ENCODE data around the gene MXD1. TPM values are rescaled to one million over a fixed set of nuclear protein-coding genes. Genes with fewer than 3 reads are reported as not detected.
A peak's percentile ranks its signal among the peaks of the same experiment; 100 is the strongest.

Gene MXD1
- total RNA-seq, 1 donor from 2014 or later = 3.5 TPM

DNA sequence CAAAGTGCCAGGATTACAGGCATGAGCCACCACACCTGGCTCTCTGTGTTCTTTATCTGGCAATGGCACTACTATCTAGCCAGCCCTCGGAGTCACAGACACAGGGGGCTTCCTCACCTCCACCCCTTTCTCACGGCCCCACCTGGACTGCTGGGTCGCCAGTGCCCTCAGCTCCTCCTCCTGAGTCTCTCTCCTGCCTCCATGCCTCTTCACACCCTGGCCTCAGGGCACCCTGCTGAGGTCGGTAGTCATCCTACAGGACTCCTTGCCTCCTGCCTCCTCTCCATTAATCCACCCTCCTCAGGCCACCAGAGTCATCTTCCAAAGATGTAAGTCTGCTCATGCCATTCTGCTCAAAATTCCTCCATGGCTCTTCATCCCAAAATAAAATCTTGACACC lies 55.1 kb downstream of the MXD1 start:
- no peaks in the 10 kb centered on the region for H3K9me3 ChIP-seq (replicated peaks)
- TF ChIP-seq, protein P1, sequence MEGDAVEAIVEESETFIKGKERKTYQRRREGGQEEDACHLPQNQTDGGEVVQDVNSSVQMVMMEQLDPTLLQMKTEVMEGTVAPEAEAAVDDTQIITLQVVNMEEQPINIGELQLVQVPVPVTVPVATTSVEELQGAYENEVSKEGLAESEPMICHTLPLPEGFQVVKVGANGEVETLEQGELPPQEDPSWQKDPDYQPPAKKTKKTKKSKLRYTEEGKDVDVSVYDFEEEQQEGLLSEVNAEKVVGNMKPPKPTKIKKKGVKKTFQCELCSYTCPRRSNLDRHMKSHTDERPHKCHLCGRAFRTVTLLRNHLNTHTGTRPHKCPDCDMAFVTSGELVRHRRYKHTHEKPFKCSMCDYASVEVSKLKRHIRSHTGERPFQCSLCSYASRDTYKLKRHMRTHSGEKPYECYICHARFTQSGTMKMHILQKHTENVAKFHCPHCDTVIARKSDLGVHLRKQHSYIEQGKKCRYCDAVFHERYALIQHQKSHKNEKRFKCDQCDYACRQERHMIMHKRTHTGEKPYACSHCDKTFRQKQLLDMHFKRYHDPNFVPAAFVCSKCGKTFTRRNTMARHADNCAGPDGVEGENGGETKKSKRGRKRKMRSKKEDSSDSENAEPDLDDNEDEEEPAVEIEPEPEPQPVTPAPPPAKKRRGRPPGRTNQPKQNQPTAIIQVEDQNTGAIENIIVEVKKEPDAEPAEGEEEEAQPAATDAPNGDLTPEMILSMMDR (IDR thresholded peaks at IDR 0.05; ENCODE audit: borderline replicate concordance) = no peak
- intact Hi-C loops (cut with micrococcal nuclease) = no loop called here
- no peaks in the 10 kb centered on the region for H3K36me3 ChIP-seq
- H3K4me1 ChIP-seq = no peaks in the 10 kb centered on the region
- no peak overlapping the region for H3K27ac ChIP-seq (replicated peaks)
- H3K27me3 ChIP-seq (ENCODE audit: low read depth) = no peaks in the 10 kb centered on the region
- H3K4me3 ChIP-seq = no peak overlapping the region
- no peak for DNase-seq

DNA sequence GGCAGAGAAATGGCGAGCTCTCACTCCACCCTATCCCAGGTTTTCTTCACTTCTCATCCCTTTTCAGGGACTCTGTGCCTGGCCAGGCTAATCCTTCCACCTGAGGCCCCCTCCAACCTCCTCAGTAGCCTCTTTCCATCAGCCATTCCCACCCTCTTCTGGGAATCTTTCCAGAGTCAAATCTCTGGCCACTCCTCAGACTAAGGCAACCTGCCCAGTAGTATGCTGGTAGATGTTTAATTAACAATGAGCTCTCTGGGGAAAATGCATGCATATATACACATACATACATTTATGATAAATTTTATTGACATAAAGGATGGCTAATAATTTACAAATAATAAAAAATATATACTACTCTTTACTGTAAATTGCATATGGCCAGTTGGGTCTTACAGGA lies 57.9 kb downstream of the MXD1 start:
- Histone ChIP-seq H3K27ac (replicated peaks) (no peak overlapping the region), H3K4me1 (no peaks in the 10 kb centered on the region), H3K27me3 (ENCODE audit: low read depth) (no peaks in the 10 kb centered on the region), H3K36me3 (no peaks in the 10 kb centered on the region), H3K9me3 (replicated peaks) (no peaks in the 10 kb centered on the region), H3K4me3 (no peak overlapping the region)
- intact Hi-C loops (cut with micrococcal nuclease) = no loop called here
- TF ChIP-seq, protein P1 (IDR thresholded peaks at IDR 0.05; ENCODE audit: borderline replicate concordance) = no peak
- no peak for DNase-seq

DNA sequence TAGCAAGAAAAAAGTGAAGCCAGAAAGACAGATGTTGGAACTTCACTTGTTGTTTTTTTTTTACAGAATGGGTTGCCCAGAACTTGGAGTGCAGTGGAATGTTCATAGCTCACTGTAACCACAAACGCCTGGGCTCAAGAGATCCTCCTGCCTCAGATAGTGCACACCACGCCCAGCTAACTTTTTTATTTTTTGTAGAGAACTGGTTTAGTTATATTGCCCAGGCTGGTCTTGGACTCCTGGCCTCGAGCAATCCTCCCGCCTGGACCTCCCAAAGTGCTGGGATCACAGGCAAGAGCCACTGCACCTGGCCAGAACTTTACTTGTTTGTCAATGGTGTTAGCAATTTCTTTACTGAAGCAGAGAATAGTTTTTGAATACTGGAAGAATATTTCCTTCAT lies 58.4 kb downstream of the MXD1 start:
- Histone ChIP-seq H3K27ac (replicated peaks) (no peak overlapping the region), H3K4me1 (no peaks in the 10 kb centered on the region), H3K36me3 (no peaks in the 10 kb centered on the region), H3K9me3 (replicated peaks) (no peaks in the 10 kb centered on the region), H3K27me3 (ENCODE audit: low read depth) (no peaks in the 10 kb centered on the region), H3K4me3 (no peak overlapping the region)
- DNase-seq = no peak
- TF ChIP-seq, protein P1 (IDR thresholded peaks at IDR 0.05; ENCODE audit: borderline replicate concordance) = no peak
- intact Hi-C loops (cut with micrococcal nuclease) = no loop called here

DNA sequence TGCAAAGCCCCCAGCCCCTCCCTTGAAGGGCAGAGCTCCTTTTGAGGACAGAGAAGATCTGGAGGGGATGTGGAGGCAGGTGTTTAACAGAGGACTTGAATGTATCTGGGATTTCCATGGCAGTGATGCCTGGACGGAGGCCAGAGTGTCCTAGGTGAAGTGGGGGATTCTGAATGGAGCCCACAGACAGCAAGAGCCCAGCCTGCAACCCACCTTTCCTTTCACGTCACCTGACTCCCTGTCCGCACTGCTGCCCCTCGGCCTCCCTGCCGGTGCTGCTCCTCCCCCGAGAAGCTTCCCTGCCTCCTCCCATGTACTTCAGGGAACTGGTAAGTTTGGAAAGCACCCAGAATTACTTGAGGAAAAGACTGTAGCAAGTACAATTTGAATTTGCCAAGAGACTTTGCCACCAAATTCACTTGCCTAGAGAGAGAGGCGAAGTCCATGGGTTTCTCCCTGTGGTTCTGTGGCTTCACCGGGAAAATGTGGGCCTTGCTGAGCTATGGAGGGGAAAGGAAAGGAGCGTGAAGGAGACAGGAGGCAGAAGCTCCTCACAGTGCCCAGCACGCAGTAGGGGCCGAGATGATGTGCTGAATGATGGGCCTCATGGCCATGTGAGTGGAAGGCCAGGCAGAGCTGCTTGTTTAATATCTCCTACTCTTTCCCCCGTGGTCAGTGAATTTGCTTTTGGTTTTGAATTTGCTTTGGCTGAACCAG lies 60.4 kb downstream of the MXD1 start:
- Histone ChIP-seq H3K27me3 (ENCODE audit: low read depth) (no peaks in the 10 kb centered on the region), H3K27ac (replicated peaks) (no peak overlapping the region)

DNA sequence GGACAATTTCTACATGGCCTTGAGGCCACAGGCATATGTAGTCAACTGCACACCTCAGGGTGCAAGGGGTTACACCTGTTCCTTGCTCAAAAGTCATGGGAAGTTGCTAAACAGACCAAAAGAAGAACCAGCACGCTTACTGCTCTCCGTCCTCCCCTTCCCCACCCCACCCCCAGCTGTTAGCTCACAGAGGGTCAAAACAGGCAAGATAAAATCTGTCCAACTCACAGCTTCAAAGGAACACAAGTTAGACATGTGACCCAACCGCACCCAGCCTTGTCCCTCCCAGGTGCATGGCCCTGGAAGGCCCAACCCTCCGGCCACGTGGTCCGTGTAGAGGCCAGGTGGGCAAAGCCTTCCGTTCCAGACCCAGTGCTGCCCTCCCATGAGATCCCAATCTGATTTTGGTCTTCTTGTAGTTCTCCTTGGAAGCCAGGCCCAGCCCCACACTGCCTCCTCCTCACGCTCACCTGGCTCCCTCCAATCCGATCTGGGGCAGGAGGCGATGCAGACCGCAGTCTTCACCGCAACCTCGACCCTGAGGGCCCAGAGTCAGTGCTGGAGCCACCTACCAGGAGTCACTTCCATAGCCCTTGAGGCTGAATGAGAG lies 61.0 kb downstream of the MXD1 start:
- H3K36me3 ChIP-seq = no peaks in the 10 kb centered on the region
- no peaks in the 10 kb centered on the region for H3K4me1 ChIP-seq
- peak; percentile 22 for DNase-seq
- no peaks in the 10 kb centered on the region for H3K27me3 ChIP-seq (ENCODE audit: low read depth)
- intact Hi-C loops (cut with micrococcal nuclease) = no loop called here
- no peak overlapping the region for H3K4me3 ChIP-seq
- TF ChIP-seq, protein P1 (IDR thresholded peaks at IDR 0.05; ENCODE audit: borderline replicate concordance) = no peak
- no peak overlapping the region for H3K27ac ChIP-seq (replicated peaks)
- H3K9me3 ChIP-seq (replicated peaks) = no peaks in the 10 kb centered on the region

More for the DNA sequence above, 60.4 kb downstream of the MXD1 start:
- intact Hi-C loops (cut with micrococcal nuclease) = no loop called here
- H3K9me3 ChIP-seq (replicated peaks) = no peaks in the 10 kb centered on the region
- no peak overlapping the region for H3K4me3 ChIP-seq
- no peaks in the 10 kb centered on the region for H3K4me1 ChIP-seq
- TF ChIP-seq, protein P1 (IDR thresholded peaks at IDR 0.05; ENCODE audit: borderline replicate concordance) = no peak
- H3K36me3 ChIP-seq = no peaks in the 10 kb centered on the region
- no peak for DNase-seq
